Mesothelial cell of epicardium (in vitro differentiated cells): ENCODE results near the gene CNOT2. TPM values are rescaled to one million over a fixed set of nuclear protein-coding genes. Genes with fewer than 3 reads are reported as not detected.

Experiments used
- DNase-seq, 2 experiments: peaks; one replicate each; pipeline ENCODE4 v3.0.0; 2021; ENCODE audit warnings: low spot score in 2 of 2; ENCODE audit not compliant: unreplicated experiment in 2 of 2
- H3K27ac Mint-ChIP-seq: 2 replicates; pipeline ENCODE4 v1.8.0; 2021; ENCODE audit warnings: mixed read lengths
- H3K27me3 Mint-ChIP-seq: 2 replicates; pipeline ENCODE4 v1.8.0; 2021; ENCODE audit warnings: low read depth, mixed read lengths
- H3K36me3 Mint-ChIP-seq: 2 replicates; pipeline ENCODE4 v1.8.0; 2021; ENCODE audit warnings: mixed read lengths
- H3K4me1 Mint-ChIP-seq: 2 replicates; pipeline ENCODE4 v1.8.0; 2021; ENCODE audit warnings: mixed read lengths
- H3K4me3 Mint-ChIP-seq: 2 replicates; pipeline ENCODE4 v1.8.0; 2021; ENCODE audit warnings: mild to moderate bottlenecking, moderate library complexity, mixed read lengths
- H3K9me3 Mint-ChIP-seq: 2 replicates; pipeline ENCODE4 v1.8.0; 2021; ENCODE audit warnings: mixed read lengths
- CTCF ChIP-seq: fragments of 200-600 bp; sonication (generic); IDR thresholded peaks from one replicate; pipeline ENCODE4 v1.5.0; 2021; ENCODE audit warnings: antibody characterized with exemption; ENCODE audit not compliant: unreplicated experiment
- total RNA-seq: library from RNA; stranded (reverse); gene quantifications from 3 replicates; pipeline ENCODE4 v1.2.1, GENCODE V29; 2021

CNOT2 gene
- 120 to 126 TPM (median 120 TPM) in 3 replicates for total RNA-seq

GRCh38 chr12:70242695-70243509 lies at the start of gene CNOT2:
CNOT2 (plus strand) TSS chr12:70243433; CDS start chr12:70278227, 34,794 bp downstream.
- peaks cover 46% of the 10 kb centered on the region for H3K4me1 Mint-ChIP-seq
- no peaks in the 10 kb centered on the region for H3K9me3 Mint-ChIP-seq
- no peak for TF ChIP-seq CTCF
- peaks cover 22% of the 10 kb centered on the region for H3K36me3 Mint-ChIP-seq
- no peaks in the 10 kb centered on the region for H3K27me3 Mint-ChIP-seq
- peak within 1 kb of the TSS; percentile 99 for H3K4me3 Mint-ChIP-seq
- H3K27ac Mint-ChIP-seq, result peak within 1 kb of the TSS; percentile 99
- DNase-seq, result peak; percentile 60 to 82

GRCh38 chr12:70194076-70194475 lies 49.2 kb upstream of the CNOT2 start:
- Mint-ChIP-seq H3K4me1 (peaks cover 13% of the 10 kb centered on the region), H3K27ac (no peak overlapping the region), H3K27me3 (no peaks in the 10 kb centered on the region), H3K4me3 (no peak overlapping the region), H3K36me3 (peaks cover 1% of the 10 kb centered on the region), H3K9me3 (peaks cover 12% of the 10 kb centered on the region)
- TF ChIP-seq CTCF, result no peak
- no peak for DNase-seq

- no peaks in the 10 kb centered on the region for H3K27me3 Mint-ChIP-seq
- H3K9me3 Mint-ChIP-seq, result no peaks in the 10 kb centered on the region
- TF ChIP-seq CTCF, result no peak
- H3K36me3 Mint-ChIP-seq, result no peaks in the 10 kb centered on the region
- peaks cover 10% of the 10 kb centered on the region for H3K4me1 Mint-ChIP-seq
- no peak for DNase-seq
- no peak overlapping the region for H3K4me3 Mint-ChIP-seq
- H3K27ac Mint-ChIP-seq, result peak overlapping the region; percentile 78
Measured at GRCh38 chr12:70196811-70197281, 46.4 kb upstream of the CNOT2 start.

- no peak for DNase-seq
- no peak overlapping the region for H3K27ac Mint-ChIP-seq
- H3K4me1 Mint-ChIP-seq, result peaks cover 10% of the 10 kb centered on the region
- no peaks in the 10 kb centered on the region for H3K27me3 Mint-ChIP-seq
- no peak for TF ChIP-seq CTCF
- no peak overlapping the region for H3K4me3 Mint-ChIP-seq
- no peaks in the 10 kb centered on the region for H3K9me3 Mint-ChIP-seq
- H3K36me3 Mint-ChIP-seq, result no peaks in the 10 kb centered on the region
Measured at GRCh38 chr12:70197345-70197744, 45.9 kb upstream of the CNOT2 start.

- Mint-ChIP-seq H3K9me3 (peaks cover 58% of the 10 kb centered on the region), H3K36me3 (peaks cover 47% of the 10 kb centered on the region)
- TF ChIP-seq CTCF, result no peak
Measured at GRCh38 chr12:70213707-70214106, 29.5 kb upstream of the CNOT2 start.

More at GRCh38 chr12:70213707-70214106, 29.5 kb upstream of the CNOT2 start:
- Mint-ChIP-seq H3K27me3 (no peaks in the 10 kb centered on the region), H3K4me3 (no peak overlapping the region), H3K4me1 (no peaks in the 10 kb centered on the region), H3K27ac (no peak overlapping the region)
- DNase-seq, result no peak
